ENCODE results near the gene EIF5A.

EIF5A gene

GRCh38 chr17:7309628-7310027 lies 2.2 kb downstream of the EIF5A start:
- in situ Hi-C loops (cut with MboI; ENCODE audit: low pct_unique_long_range_greater_than_20kb, low sequenced_read_pairs): no loop called here
- no peak for DNase-seq

GRCh38 chr17:7311110-7311705 lies 3.8 kb downstream of the EIF5A start:
- DNase-seq: no peak
- in situ Hi-C loops (cut with MboI; ENCODE audit: low pct_unique_long_range_greater_than_20kb, low sequenced_read_pairs): no loop called here

GRCh38 chr17:7312432-7313087 lies 5.1 kb downstream of the EIF5A start:
- in situ Hi-C loops (cut with MboI; ENCODE audit: low pct_unique_long_range_greater_than_20kb, low sequenced_read_pairs): no loop called here
- no peak for DNase-seq

GRCh38 chr17:7313088-7313889 lies 5.9 kb downstream of the EIF5A start:
- in situ Hi-C loops (cut with MboI; ENCODE audit: low pct_unique_long_range_greater_than_20kb, low sequenced_read_pairs): no loop called here
- DNase-seq: peak; percentile 38

GRCh38 chr17:7313890-7314718 lies 6.7 kb downstream of the EIF5A start:
- in situ Hi-C loops (cut with MboI; ENCODE audit: low pct_unique_long_range_greater_than_20kb, low sequenced_read_pairs): no loop called here
- DNase-seq: peak; percentile 31

GRCh38 chr17:7314719-7315569 lies 7.5 kb downstream of the EIF5A start, which contains the start of gene GPS2:
Gene GPS2, minus strand, starts transcription at chr17:7315360. Its CDS starts 308 bp downstream, at chr17:7315052.
- in situ Hi-C loops (cut with MboI; ENCODE audit: low pct_unique_long_range_greater_than_20kb, low sequenced_read_pairs): no loop called here
- peak; percentile 91 for DNase-seq

GRCh38 chr17:7315570-7316235 lies 8.3 kb downstream of the EIF5A start:
- in situ Hi-C loops (cut with MboI; ENCODE audit: low pct_unique_long_range_greater_than_20kb, low sequenced_read_pairs): no loop called here

GRCh38 chr17:7317161-7317803 lies 9.9 kb downstream of the EIF5A start:
- in situ Hi-C loops (cut with MboI; ENCODE audit: low pct_unique_long_range_greater_than_20kb, low sequenced_read_pairs): no loop called here
- DNase-seq: no peak

More at GRCh38 chr17:7315570-7316235, 8.3 kb downstream of the EIF5A start:
- DNase-seq: no peak

GRCh38 chr17:7318121-7318860 lies 10.9 kb downstream of the EIF5A start:
- no peak for DNase-seq
- in situ Hi-C loops (cut with MboI; ENCODE audit: low pct_unique_long_range_greater_than_20kb, low sequenced_read_pairs): no loop called here

GRCh38 chr17:7321466-7321865 lies 14.0 kb downstream of the EIF5A start:
- no peak for DNase-seq
- in situ Hi-C loops (cut with MboI; ENCODE audit: low pct_unique_long_range_greater_than_20kb, low sequenced_read_pairs): no loop called here

GRCh38 chr17:7322520-7323194 lies 15.2 kb downstream of the EIF5A start:
- in situ Hi-C loops (cut with MboI; ENCODE audit: low pct_unique_long_range_greater_than_20kb, low sequenced_read_pairs): no loop called here
- no peak for DNase-seq

GRCh38 chr17:7323731-7324437 lies 16.5 kb downstream of the EIF5A start:
- peak; percentile 58 for DNase-seq
- in situ Hi-C loops (cut with MboI; ENCODE audit: low pct_unique_long_range_greater_than_20kb, low sequenced_read_pairs): no loop called here

GRCh38 chr17:7324438-7324779 lies 17.0 kb downstream of the EIF5A start:
- DNase-seq: no peak
- in situ Hi-C loops (cut with MboI; ENCODE audit: low pct_unique_long_range_greater_than_20kb, low sequenced_read_pairs): no loop called here

- no peak for DNase-seq
- in situ Hi-C loops (cut with MboI; ENCODE audit: low pct_unique_long_range_greater_than_20kb, low sequenced_read_pairs): loop anchor here (25.0 kb wide), 1 partner anchor 288 kb away; the partner anchor contains the start of genes SLC16A11 and SLC16A13
Observed at GRCh38 chr17:7325031-7325528, 17.7 kb downstream of the EIF5A start.

GRCh38 chr17:7326186-7326585 lies 18.8 kb downstream of the EIF5A start:
- in situ Hi-C loops (cut with MboI; ENCODE audit: low pct_unique_long_range_greater_than_20kb, low sequenced_read_pairs): loop anchor here (25.0 kb wide), 1 partner anchor 289 kb away; the partner anchor contains the start of genes SLC16A11 and SLC16A13
- no peak for DNase-seq
